HepG2 (cell line): ENCODE data around the gene ATPAF2. TPM values are rescaled to one million over a fixed set of nuclear protein-coding genes. Genes with fewer than 3 reads are reported as not detected.
A peak's percentile ranks its signal among the peaks of the same experiment; 100 is the strongest.

Experiments used
- ARNTL ChIP-seq: sonication (generic); formaldehyde crosslinking; IDR thresholded peaks from 2 replicates; pipeline ENCODE4 v1.4.0; 2020; ENCODE audit warnings: mild to moderate bottlenecking, missing genetic modification reagents
- CHD4 ChIP-seq: fragments of 200-600 bp; sonication (generic); IDR thresholded peaks from 2 replicates; pipeline ENCODE4 v1.7.0; 2017; ENCODE audit warnings: mild to moderate bottlenecking, low read length, borderline replicate concordance
- FOXJ3 ChIP-seq: sonication (generic); formaldehyde crosslinking; IDR thresholded peaks from 2 replicates; pipeline ENCODE4 v1.4.0; 2020; ENCODE audit warnings: missing genetic modification reagents, mild to moderate bottlenecking, borderline replicate concordance
- GATAD1 ChIP-seq: IDR thresholded peaks from 2 replicates; pipeline ENCODE4 v1.6.1; 2016; ENCODE audit warnings: missing genetic modification reagents, missing compliant biosample characterization
- HNF4A ChIP-seq: sonication (generic); formaldehyde crosslinking; IDR thresholded peaks from 2 replicates; pipeline ENCODE4 v1.4.0; 2020; ENCODE audit warnings: missing genetic modification reagents
- IKZF4 ChIP-seq: sonication (generic); formaldehyde crosslinking; IDR thresholded peaks from 2 replicates; pipeline ENCODE4 v1.5.1; 2020; ENCODE audit warnings: borderline replicate concordance, mild to moderate bottlenecking, low read depth, missing genetic modification reagents; ENCODE audit errors: not compliant biosample characterization
- IRF2 ChIP-seq: IDR thresholded peaks from 2 replicates; pipeline ENCODE4 v1.6.1; 2018; ENCODE audit warnings: missing genetic modification reagents, missing compliant biosample characterization
- KAT8 ChIP-seq: IDR thresholded peaks from 2 replicates; pipeline ENCODE4 v1.6.1; 2016; ENCODE audit warnings: missing genetic modification reagents, missing compliant biosample characterization
- MED13 ChIP-seq: sonication (generic); formaldehyde crosslinking; IDR thresholded peaks from 2 replicates; pipeline ENCODE4 v1.5.0; 2020; ENCODE audit warnings: missing genetic modification reagents
- NCOA5 ChIP-seq: sonication (generic); formaldehyde crosslinking; IDR thresholded peaks from 2 replicates; pipeline ENCODE4 v1.4.0; 2020; ENCODE audit warnings: missing genetic modification reagents
- NPAS2 ChIP-seq: sonication (generic); formaldehyde crosslinking; IDR thresholded peaks from 2 replicates; pipeline ENCODE4 v1.8.0; 2022; ENCODE audit warnings: mild to moderate bottlenecking, missing genetic modification reagents, borderline replicate concordance
- POLR2AphosphoS2 ChIP-seq: IDR thresholded peaks from 2 replicates; pipeline ENCODE4 v1.6.1; 2011; ENCODE audit warnings: low read depth, low read length, improper control_type of control experiment
- PRDM15 ChIP-seq: sonication (generic); formaldehyde crosslinking; IDR thresholded peaks from 2 replicates; pipeline ENCODE4 v1.4.0; 2020; ENCODE audit warnings: missing genetic modification reagents
- SMAD9 ChIP-seq: sonication (generic); formaldehyde crosslinking; IDR thresholded peaks from 2 replicates; pipeline ENCODE4 v1.5.1; 2020; ENCODE audit warnings: mild to moderate bottlenecking, missing genetic modification reagents
- TCF7 ChIP-seq: sonication (generic); IDR thresholded peaks from 2 replicates; pipeline ENCODE4 v1.6.1; 2016; ENCODE audit warnings: antibody characterized with exemption, low read depth
- XRCC5 ChIP-seq: fragments of 200-400 bp; formaldehyde crosslinking; optimal IDR thresholded peaks from 2 replicates; pipeline ENCODE3; 2017; ENCODE audit warnings: mild to moderate bottlenecking, low read length
- ZBTB3 ChIP-seq: sonication (generic); formaldehyde crosslinking; IDR thresholded peaks from 2 replicates; pipeline ENCODE4 v1.4.0; 2020; ENCODE audit warnings: low read depth, mild to moderate bottlenecking, moderate library complexity, missing genetic modification reagents, borderline replicate concordance
- ZBTB34 ChIP-seq: sonication (generic); formaldehyde crosslinking; IDR thresholded peaks from 2 replicates; pipeline ENCODE4 v1.8.0; 2022; ENCODE audit warnings: mild to moderate bottlenecking, missing genetic modification reagents
- ZNF124 ChIP-seq: sonication (generic); formaldehyde crosslinking; IDR thresholded peaks from 2 replicates; pipeline ENCODE4 v1.4.0; 2020; ENCODE audit warnings: missing genetic modification reagents
- ZNF24 ChIP-seq: fragments of 450-650 bp; IDR thresholded peaks from 2 replicates; pipeline ENCODE4 v1.6.1; 2017; ENCODE audit warnings: antibody characterized with exemption, mild to moderate bottlenecking
- ZNF362 ChIP-seq: sonication (generic); formaldehyde crosslinking; IDR thresholded peaks from 2 replicates; pipeline ENCODE4 v1.4.0; 2020; ENCODE audit warnings: missing genetic modification reagents, mild to moderate bottlenecking, borderline replicate concordance
- ZNF652 ChIP-seq: IDR thresholded peaks from 2 replicates; pipeline ENCODE4 v1.6.1; 2016; ENCODE audit warnings: low read depth, borderline replicate concordance
- polyA plus RNA-seq, 8 experiments: library from polyadenylated mRNA; depleted of rRNA in 3 of 8; stranded (reverse) in 7 of 8; unstranded in 1 of 8; fragments of >200 nt; fragmentation: Illumina TruSeq in 4 of 8; extraction: Trizol in 4 of 8; gene quantifications; 2 replicates each; pipeline versions ENCODE4 v1.2.1 to v1.2.3, GENCODE V29; 2011 to 2016; ENCODE audit warnings: low read depth in 4 of 8, missing spikeins in 1 of 8, mixed read lengths in 1 of 8; ENCODE audit not compliant: insufficient read depth in 1 of 8
- total RNA-seq, 5 experiments: library from RNA; depleted of rRNA; stranded (reverse); fragments of >200 nt; fragmentation: Illumina TruSeq; extraction: Trizol; gene quantifications; 2 replicates each; pipeline ENCODE4 v1.2.3, GENCODE V29; 2016; ENCODE audit warnings: low read depth in 1 of 5
- TF ChIP-seq, protein P1 (sequence below): sonication (generic); formaldehyde crosslinking; IDR thresholded peaks from 2 replicates; pipeline ENCODE4 v1.5.0; 2020; ENCODE audit warnings: mild to moderate bottlenecking, missing genetic modification reagents

ATPAF2 gene
- total and polyA plus RNA-seq, 2 of the 13 experiments (the other 11 are each of a cell fraction or from before 2014, with no cell fraction given), result 15.0 to 16.5 TPM

DNA sequence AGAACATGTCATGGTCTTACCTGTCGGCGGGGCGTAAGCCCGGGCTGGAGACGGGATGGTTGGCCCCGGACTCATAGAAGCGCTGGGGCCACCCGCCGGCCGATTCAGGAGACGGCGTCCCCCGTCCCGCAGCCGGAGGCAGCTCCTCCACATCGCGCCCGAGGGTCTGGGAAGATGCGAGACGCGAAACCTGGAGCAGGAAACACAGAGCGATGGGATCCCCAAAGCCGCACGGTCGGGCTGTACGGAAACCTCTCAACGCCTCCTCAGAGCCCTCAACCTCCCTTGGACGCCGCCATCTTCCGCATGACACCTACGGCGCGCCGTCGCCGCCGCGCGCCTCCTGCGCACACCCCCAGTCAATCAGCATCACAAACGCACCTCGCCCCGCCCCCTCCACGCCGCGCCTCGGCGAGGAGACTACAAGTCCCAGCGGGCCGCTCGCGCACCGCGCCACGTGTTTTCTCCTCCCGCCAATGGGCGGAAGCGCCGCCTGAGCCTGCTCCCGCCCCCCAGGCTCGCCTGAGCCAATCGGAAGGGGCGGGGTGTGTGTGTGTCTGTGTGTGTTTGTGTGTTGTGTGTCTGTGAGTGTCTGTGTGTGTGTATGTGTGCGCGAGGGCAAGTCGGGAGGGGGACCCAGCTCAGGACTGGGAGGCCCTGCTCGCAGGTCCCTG is at the start of gene ATPAF2, which contains the start of gene GID4 (continued):
- peak; percentile 53; the same call in 1 of the 2 replicates for TF ChIP-seq FOXJ3 (CRISPR knock-in tag)
- TF ChIP-seq ZNF652 (CRISPR knock-in tag), result no peak; the same call in 1 of the 2 replicates
- peak; percentile 93 for TF ChIP-seq IRF2
- no peak for TF ChIP-seq CHD4
- peak; percentile 60 for TF ChIP-seq XRCC5
- TF ChIP-seq ZNF124 (CRISPR knock-in tag), result 0 out of 2 replicates have a peak, but pooled peaks have one; percentile 55
- no peak for TF ChIP-seq ZNF24
- no peak for TF ChIP-seq TCF7
- TF ChIP-seq, protein P1, sequence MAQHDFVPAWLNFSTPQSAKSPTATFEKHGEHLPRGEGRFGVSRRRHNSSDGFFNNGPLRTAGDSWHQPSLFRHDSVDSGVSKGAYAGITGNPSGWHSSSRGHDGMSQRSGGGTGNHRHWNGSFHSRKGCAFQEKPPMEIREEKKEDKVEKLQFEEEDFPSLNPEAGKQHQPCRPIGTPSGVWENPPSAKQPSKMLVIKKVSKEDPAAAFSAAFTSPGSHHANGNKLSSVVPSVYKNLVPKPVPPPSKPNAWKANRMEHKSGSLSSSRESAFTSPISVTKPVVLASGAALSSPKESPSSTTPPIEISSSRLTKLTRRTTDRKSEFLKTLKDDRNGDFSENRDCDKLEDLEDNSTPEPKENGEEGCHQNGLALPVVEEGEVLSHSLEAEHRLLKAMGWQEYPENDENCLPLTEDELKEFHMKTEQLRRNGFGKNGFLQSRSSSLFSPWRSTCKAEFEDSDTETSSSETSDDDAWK, result no peak
- 0 out of 2 replicates have a peak, but pooled peaks have one; percentile 32 for TF ChIP-seq ZBTB3 (CRISPR knock-in tag)
- peak; percentile 62; the same call in 1 of the 2 replicates for TF ChIP-seq MED13
- peak; percentile 70; the same call in 1 of the 2 replicates for TF ChIP-seq ARNTL
- peak; percentile 61; the same call in 1 of the 2 replicates for TF ChIP-seq ZNF362 (CRISPR knock-in tag)
- TF ChIP-seq PRDM15 (CRISPR knock-in tag), result 0 out of 2 replicates have a peak, but pooled peaks have one; percentile 21
- no peak for TF ChIP-seq NPAS2 (CRISPR knock-in tag)
- TF ChIP-seq HNF4A (CRISPR knock-in tag), result peak; percentile 17; the same call in 1 of the 2 replicates
- no peak for TF ChIP-seq SMAD9 (CRISPR knock-in tag)
- no peak for TF ChIP-seq ZBTB34 (CRISPR knock-in tag)
- TF ChIP-seq IKZF4, result no peak
- peak; percentile 96 for TF ChIP-seq GATAD1 (CRISPR knock-in tag)
- no peak for TF ChIP-seq POLR2AphosphoS2
- no peak for TF ChIP-seq NCOA5 (CRISPR knock-in tag)
- TF ChIP-seq KAT8 (CRISPR knock-in tag), result peak; percentile 94
